GM12892 (cell line): Measurements from ENCODE around the gene CIAPIN1.

Source experiments
- POLR2A ChIP-seq: IDR thresholded peaks from 2 replicates; pipeline ENCODE4 v1.6.1; 2011; ENCODE audit warnings: low read depth, low read length, control low read depth
- POLR2AphosphoS5 ChIP-seq: IDR thresholded peaks from 2 replicates; pipeline ENCODE4 v1.6.1; 2011; ENCODE audit warnings: low read depth, low read length, control low read depth
- TAF1 ChIP-seq: IDR thresholded peaks from 2 replicates; pipeline ENCODE4 v1.6.1; 2011; ENCODE audit warnings: low read depth, mild to moderate bottlenecking, control low read depth, low read length, borderline replicate concordance

DNA sequence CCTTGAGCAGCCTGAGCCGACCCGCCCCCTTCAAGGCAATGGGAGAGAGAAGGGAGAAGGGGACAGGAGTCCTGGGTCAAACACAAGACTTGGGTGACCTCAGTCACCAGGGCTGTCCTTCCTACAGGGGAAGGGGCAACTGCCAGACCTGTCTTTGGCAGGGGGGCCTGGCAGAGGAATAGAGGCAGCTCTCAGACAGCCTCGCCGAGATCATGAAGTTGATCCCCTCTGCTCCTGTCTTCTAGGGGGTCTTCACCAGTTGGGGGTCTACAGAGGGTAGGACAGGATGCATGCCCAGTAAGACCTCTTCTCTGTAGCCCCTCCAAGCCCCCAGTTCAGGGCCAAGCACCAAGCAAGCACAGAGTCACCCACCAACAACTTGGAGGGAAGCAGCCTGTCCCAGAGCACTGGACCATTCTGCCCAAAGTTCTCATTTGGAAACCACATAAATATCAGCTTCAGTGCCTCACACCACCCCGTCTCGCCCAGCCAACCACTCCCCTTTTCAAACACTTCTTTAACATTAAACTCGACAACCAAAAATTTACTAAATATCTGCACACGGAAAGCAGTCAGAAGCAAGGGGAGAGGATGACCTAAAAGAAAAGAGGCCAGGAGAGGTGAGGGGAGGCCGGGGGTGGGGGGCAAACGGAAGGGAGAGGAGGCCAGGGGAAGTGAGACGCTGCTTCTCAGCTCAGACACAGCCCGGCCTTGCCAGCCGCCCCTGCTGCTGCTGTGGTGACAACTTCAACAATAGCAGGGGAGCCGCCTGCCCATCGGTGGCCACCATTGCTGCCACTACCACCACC is 31.4 kb upstream of the CIAPIN1 start:
- no peak for TF ChIP-seq POLR2A
- no peak for TF ChIP-seq POLR2AphosphoS5
- no peak for TF ChIP-seq TAF1
